ENCODE results near the gene ASB7.
"Not testable (repeated sequence)": the region's sequence is repeated elsewhere in the genome, so short reads cannot be mapped to it uniquely, and the experiment has no call there.

ASB7 gene

GRCh38 chr15:100672959-100673358 lies 70.6 kb downstream of the ASB7 start:
- no peak for DNase-seq (ENCODE audit: low read depth)

GRCh38 chr15:100679151-100679550 lies 76.8 kb downstream of the ASB7 start:
- DNase-seq (ENCODE audit: low read depth); H3K4me3 ChIP-seq (ENCODE audit: low read depth, low read length): not testable (repeated sequence)

More at GRCh38 chr15:100672959-100673358, 70.6 kb downstream of the ASB7 start:
- H3K4me3 ChIP-seq (ENCODE audit: low read depth, low read length), result no peak overlapping the region

- DNase-seq (ENCODE audit: low read depth), result no peak
- H3K4me3 ChIP-seq (ENCODE audit: low read depth, low read length), result no peak overlapping the region
These were observed 78.3 kb downstream of the ASB7 start for GRCh38 chr15:100680726-100681125.

- H3K4me3 ChIP-seq (ENCODE audit: low read depth, low read length), result no peak overlapping the region
- no peak for DNase-seq (ENCODE audit: low read depth)
These were observed 79.0 kb downstream of the ASB7 start for GRCh38 chr15:100681335-100681746.

- no peak for DNase-seq (ENCODE audit: low read depth)
- no peak overlapping the region for H3K4me3 ChIP-seq (ENCODE audit: low read depth, low read length)
These were observed 80.1 kb downstream of the ASB7 start for GRCh38 chr15:100682468-100682867.

GRCh38 chr15:100683434-100683833 lies 81.0 kb downstream of the ASB7 start:
- no peak overlapping the region for H3K4me3 ChIP-seq (ENCODE audit: low read depth, low read length)
- DNase-seq (ENCODE audit: low read depth), result no peak

- H3K4me3 ChIP-seq (ENCODE audit: low read depth, low read length), result no peak overlapping the region
- no peak for DNase-seq (ENCODE audit: low read depth)
These were observed 82.2 kb downstream of the ASB7 start for GRCh38 chr15:100684591-100684990.

- no peak overlapping the region for H3K4me3 ChIP-seq (ENCODE audit: low read depth, low read length)
- DNase-seq (ENCODE audit: low read depth), result no peak
These were observed 83.8 kb downstream of the ASB7 start for GRCh38 chr15:100686021-100686724.

GRCh38 chr15:100686725-100687473 lies 84.5 kb downstream of the ASB7 start:
- DNase-seq (ENCODE audit: low read depth), result no peak
- H3K4me3 ChIP-seq (ENCODE audit: low read depth, low read length), result peak overlapping the region; percentile 21

GRCh38 chr15:100687582-100688141 lies 85.3 kb downstream of the ASB7 start:
- peak overlapping the region; percentile 21 for H3K4me3 ChIP-seq (ENCODE audit: low read depth, low read length)
- DNase-seq (ENCODE audit: low read depth), result peak; percentile 79

- no peak overlapping the region for H3K4me3 ChIP-seq (ENCODE audit: low read depth, low read length)
- no peak for DNase-seq (ENCODE audit: low read depth)
These were observed 86.2 kb downstream of the ASB7 start for GRCh38 chr15:100688549-100689120.

GRCh38 chr15:100689131-100689899 lies 86.9 kb downstream of the ASB7 start:
- DNase-seq (ENCODE audit: low read depth), result no peak
- H3K4me3 ChIP-seq (ENCODE audit: low read depth, low read length), result no peak overlapping the region

GRCh38 chr15:100690032-100690794 lies 87.8 kb downstream of the ASB7 start:
- no peak overlapping the region for H3K4me3 ChIP-seq (ENCODE audit: low read depth, low read length)
- no peak for DNase-seq (ENCODE audit: low read depth)

GRCh38 chr15:100690795-100691158 lies 88.4 kb downstream of the ASB7 start:
- H3K4me3 ChIP-seq (ENCODE audit: low read depth, low read length), result no peak overlapping the region
- DNase-seq (ENCODE audit: low read depth), result no peak

- no peak for DNase-seq (ENCODE audit: low read depth)
- no peak overlapping the region for H3K4me3 ChIP-seq (ENCODE audit: low read depth, low read length)
These were observed 88.9 kb downstream of the ASB7 start for GRCh38 chr15:100691321-100691720.

- no peak for DNase-seq (ENCODE audit: low read depth)
- H3K4me3 ChIP-seq (ENCODE audit: low read depth, low read length), result no peak overlapping the region
These were observed 89.9 kb downstream of the ASB7 start for GRCh38 chr15:100692246-100692645.

GRCh38 chr15:100692671-100693070 lies 90.3 kb downstream of the ASB7 start:
- no peak for DNase-seq (ENCODE audit: low read depth)
- H3K4me3 ChIP-seq (ENCODE audit: low read depth, low read length), result no peak overlapping the region

- no peak for DNase-seq (ENCODE audit: low read depth)
- no peak overlapping the region for H3K4me3 ChIP-seq (ENCODE audit: low read depth, low read length)
These were observed 91.1 kb downstream of the ASB7 start for GRCh38 chr15:100693451-100693850.
